Measurements from ENCODE around the gene VIPR2. TPM values are rescaled to one million over a fixed set of nuclear protein-coding genes. Genes with fewer than 3 reads are reported as not detected.

VIPR2 gene
- total RNA-seq, 1 donor, result not detected

- H3K4me3 ChIP-seq (ENCODE audit: low read depth, low read length), result no peak overlapping the region
- TF ChIP-seq CTCF (IDR thresholded peaks at IDR 0.05; ENCODE audit: insufficient read depth, low read depth, low read length), result no peak
- DNase-seq (ENCODE audit: low read depth), result no peak
Measured at GRCh38 chr7:158997110-158997453, 147.6 kb downstream of the VIPR2 start.

GRCh38 chr7:158996214-158997109, 148.2 kb downstream of the VIPR2 start:
- TF ChIP-seq CTCF (IDR thresholded peaks at IDR 0.05; ENCODE audit: insufficient read depth, low read depth, low read length), result no peak
- no peak overlapping the region for H3K4me3 ChIP-seq (ENCODE audit: low read depth, low read length)

GRCh38 chr7:158995514-158995913, 149.2 kb downstream of the VIPR2 start:
- H3K4me3 ChIP-seq (ENCODE audit: low read depth, low read length), result no peak overlapping the region
- no peak for DNase-seq (ENCODE audit: low read depth)
- no peak for TF ChIP-seq CTCF (IDR thresholded peaks at IDR 0.05; ENCODE audit: insufficient read depth, low read depth, low read length)

More at GRCh38 chr7:158996214-158997109, 148.2 kb downstream of the VIPR2 start:
- DNase-seq (ENCODE audit: low read depth), result no peak

GRCh38 chr7:158994687-158995086, 150.0 kb downstream of the VIPR2 start:
- no peak for TF ChIP-seq CTCF (IDR thresholded peaks at IDR 0.05; ENCODE audit: insufficient read depth, low read depth, low read length)
- no peak for DNase-seq (ENCODE audit: low read depth)
- H3K4me3 ChIP-seq (ENCODE audit: low read depth, low read length), result no peak overlapping the region

GRCh38 chr7:158993591-158993990, 151.1 kb downstream of the VIPR2 start:
- DNase-seq (ENCODE audit: low read depth), result no peak
- H3K4me3 ChIP-seq (ENCODE audit: low read depth, low read length), result no peak overlapping the region
- no peak for TF ChIP-seq CTCF (IDR thresholded peaks at IDR 0.05; ENCODE audit: insufficient read depth, low read depth, low read length)

- DNase-seq (ENCODE audit: low read depth), result no peak
- H3K4me3 ChIP-seq (ENCODE audit: low read depth, low read length), result no peak overlapping the region
- TF ChIP-seq CTCF (IDR thresholded peaks at IDR 0.05; ENCODE audit: insufficient read depth, low read depth, low read length), result no peak
Measured at GRCh38 chr7:158992759-158993158, 151.9 kb downstream of the VIPR2 start.

Data from fibroblast of villous mesenchyme (primary cell).